Naive thymus-derived CD8-positive, alpha-beta T cell (primary cell): Measurements from ENCODE around the gene MACROD2. TPM values are rescaled to one million over a fixed set of nuclear protein-coding genes. Genes with fewer than 3 reads are reported as not detected.

Experiments
- ATAC-seq, 2 donors: fragments of 150-1000 bp; cut with Tn5 transposase in 1 of 2; sonication (Bioruptor Pico), chemical (Tn5 transposase) in 1 of 2; 1 replicate in 1 of 2; 2 replicates in 1 of 2; pipeline ENCODE4 v1.10.0; 2021; ENCODE audit warnings: mild to moderate bottlenecking in 2 of 2, moderate library complexity in 2 of 2
- POLR2A ChIA-PET: fragments of 350-600 bp; sonication (Branson Sonifier 250); formaldehyde crosslinking; loops from one replicate; lab custom pipeline; 2021; ENCODE audit warnings: antibody characterized with exemption; lab: Charles Lee
- DNase-seq, 10 donors: peaks; one replicate each; pipeline versions ENCODE4 v3.0.0 to v3.0.0-alpha.2; 2020 to 2022
- H3K27ac Mint-ChIP-seq, 10 donors: one replicate each; pipeline ENCODE4 v1.8.0; 2020 to 2022; ENCODE audit warnings: mild to moderate bottlenecking in 10 of 10, mixed read lengths in 10 of 10, moderate library complexity in 4 of 10, inconsistent platforms in 1 of 10
- H3K27me3 Mint-ChIP-seq, 5 donors: one replicate each; pipeline ENCODE4 v1.8.0; 2021 to 2022; ENCODE audit warnings: mixed read lengths in 5 of 5
- H3K36me3 Mint-ChIP-seq, 3 donors: one replicate each; pipeline ENCODE4 v1.8.0; 2020 to 2022; ENCODE audit warnings: mixed read lengths in 3 of 3, mild to moderate bottlenecking in 2 of 3, inconsistent platforms in 1 of 3
- H3K4me1 Mint-ChIP-seq, 4 donors: one replicate each; pipeline ENCODE4 v1.8.0; 2021 to 2022; ENCODE audit warnings: mixed read lengths in 4 of 4
- H3K4me3 Mint-ChIP-seq, 10 donors: one replicate each; pipeline ENCODE4 v1.8.0; 2020 to 2022; ENCODE audit warnings: mild to moderate bottlenecking in 10 of 10, mixed read lengths in 10 of 10, moderate library complexity in 6 of 10, inconsistent platforms in 1 of 10
- H3K9me3 Mint-ChIP-seq, 9 donors: one replicate each; pipeline ENCODE4 v1.8.0; 2020 to 2022; ENCODE audit warnings: mixed read lengths in 9 of 9, mild to moderate bottlenecking in 3 of 9, inconsistent platforms in 1 of 9, moderate library complexity in 1 of 9
- polyA plus RNA-seq, 3 donors: library from polyadenylated mRNA; unstranded; fragments of 300-500 nt; fragmentation: Illumina TruSeq; gene quantifications; one replicate each; pipeline ENCODE4 v1.2.3, GENCODE V29; 2021
- total RNA-seq, 8 experiments: library from RNA in 2 of 8; stranded (reverse) in 2 of 8; gene quantifications; one replicate each; pipeline ENCODE4 v1.2.3 and lab custom pipeline; 2021 to 2026

Gene MACROD2
- total and polyA plus RNA-seq, 5 experiments from 2014 or later = 0.18 to 1.1 (median 0.60) TPM; not detected in 2

GRCh38 chr20:14631011-14631410 is 635.7 kb downstream of the MACROD2 start:
- Mint-ChIP-seq H3K4me3 (no peak overlapping the region), H3K27me3 (no peaks in the 10 kb centered on the region), H3K9me3 (peaks cover 0 to 14% (median 0%) of the 10 kb centered on the region in 9 donors), H3K27ac (no peak overlapping the region), H3K4me1 (no peaks in the 10 kb centered on the region), H3K36me3 (no peaks in the 10 kb centered on the region)
- ATAC-seq (no peak), DNase-seq (no peak)
- POLR2A ChIA-PET = no interaction called here

- H3K36me3 Mint-ChIP-seq = no peaks in the 10 kb centered on the region
- H3K27me3 Mint-ChIP-seq = no peaks in the 10 kb centered on the region
- POLR2A ChIA-PET = no interaction called here
- H3K4me1 Mint-ChIP-seq = no peaks in the 10 kb centered on the region
- DNase-seq (no peak), ATAC-seq (no peak)
- H3K9me3 Mint-ChIP-seq = peaks cover 0 to 16% (median 0%) of the 10 kb centered on the region in 9 donors
- no peak overlapping the region for H3K4me3 Mint-ChIP-seq
- H3K27ac Mint-ChIP-seq = no peak overlapping the region
Measured at GRCh38 chr20:14632906-14633305, 637.6 kb downstream of the MACROD2 start.

GRCh38 chr20:14633507-14633906 is 638.2 kb downstream of the MACROD2 start:
- no peak overlapping the region for H3K27ac Mint-ChIP-seq
- no peaks in the 10 kb centered on the region for H3K27me3 Mint-ChIP-seq
- no peak for ATAC-seq
- no peak overlapping the region for H3K4me3 Mint-ChIP-seq
- peaks cover 0 to 16% (median 1%) of the 10 kb centered on the region in 9 donors for H3K9me3 Mint-ChIP-seq
- H3K36me3 Mint-ChIP-seq = no peaks in the 10 kb centered on the region
- H3K4me1 Mint-ChIP-seq = no peaks in the 10 kb centered on the region
- POLR2A ChIA-PET = no interaction called here
- DNase-seq = no peak

GRCh38 chr20:14634665-14635064 is 639.3 kb downstream of the MACROD2 start:
- DNase-seq (no peak), ATAC-seq (no peak)
- POLR2A ChIA-PET = no interaction called here
- no peak overlapping the region for H3K4me3 Mint-ChIP-seq
- no peaks in the 10 kb centered on the region for H3K36me3 Mint-ChIP-seq
- peaks cover 0 to 16% (median 2%) of the 10 kb centered on the region in 9 donors for H3K9me3 Mint-ChIP-seq
- H3K27ac Mint-ChIP-seq = no peak overlapping the region
- no peaks in the 10 kb centered on the region for H3K27me3 Mint-ChIP-seq
- no peaks in the 10 kb centered on the region for H3K4me1 Mint-ChIP-seq

GRCh38 chr20:14637441-14637840 is 642.1 kb downstream of the MACROD2 start:
- H3K4me3 Mint-ChIP-seq = no peak overlapping the region
- POLR2A ChIA-PET = no interaction called here
- H3K27me3 Mint-ChIP-seq = no peaks in the 10 kb centered on the region
- peaks cover 0 to 19% (median 5%) of the 10 kb centered on the region in 9 donors for H3K9me3 Mint-ChIP-seq
- ATAC-seq (no peak), DNase-seq (no peak)
- no peaks in the 10 kb centered on the region for H3K4me1 Mint-ChIP-seq
- no peak overlapping the region for H3K27ac Mint-ChIP-seq
- no peaks in the 10 kb centered on the region for H3K36me3 Mint-ChIP-seq

GRCh38 chr20:14643146-14643545 is 647.8 kb downstream of the MACROD2 start:
- Mint-ChIP-seq H3K27ac (no peak overlapping the region), H3K4me3 (no peak overlapping the region), H3K27me3 (no peaks in the 10 kb centered on the region), H3K36me3 (no peaks in the 10 kb centered on the region), H3K4me1 (no peaks in the 10 kb centered on the region), H3K9me3 (peaks cover 0 to 17% (median 3%) of the 10 kb centered on the region in 9 donors)
- POLR2A ChIA-PET = no interaction called here
- ATAC-seq = no peak
- DNase-seq = no peak

- DNase-seq (no peak), ATAC-seq (no peak)
- no peak overlapping the region for H3K4me3 Mint-ChIP-seq
- no peaks in the 10 kb centered on the region for H3K36me3 Mint-ChIP-seq
- H3K9me3 Mint-ChIP-seq = peaks cover 0 to 21% (median 3%) of the 10 kb centered on the region in 9 donors
- no peaks in the 10 kb centered on the region for H3K27me3 Mint-ChIP-seq
- H3K27ac Mint-ChIP-seq = no peak overlapping the region
- no peaks in the 10 kb centered on the region for H3K4me1 Mint-ChIP-seq
- POLR2A ChIA-PET = no interaction called here
Measured at GRCh38 chr20:14643556-14643955, 648.2 kb downstream of the MACROD2 start.

- no peak overlapping the region for H3K4me3 Mint-ChIP-seq
- no peak for ATAC-seq
- H3K4me1 Mint-ChIP-seq = no peaks in the 10 kb centered on the region
- no peaks in the 10 kb centered on the region for H3K36me3 Mint-ChIP-seq
- POLR2A ChIA-PET = no interaction called here
- no peak overlapping the region for H3K27ac Mint-ChIP-seq
- peaks cover 0 to 26% (median 3%) of the 10 kb centered on the region in 9 donors for H3K9me3 Mint-ChIP-seq
- no peaks in the 10 kb centered on the region for H3K27me3 Mint-ChIP-seq
- no peak for DNase-seq
Measured at GRCh38 chr20:14644306-14645097, 649.2 kb downstream of the MACROD2 start.

GRCh38 chr20:14647016-14647415 is 651.7 kb downstream of the MACROD2 start:
- ATAC-seq (no peak), DNase-seq (no peak)
- H3K36me3 Mint-ChIP-seq = no peaks in the 10 kb centered on the region
- no peak overlapping the region for H3K4me3 Mint-ChIP-seq
- H3K4me1 Mint-ChIP-seq = no peaks in the 10 kb centered on the region
- POLR2A ChIA-PET = no interaction called here
- H3K9me3 Mint-ChIP-seq = peaks cover 0 to 24% (median 2%) of the 10 kb centered on the region in 9 donors
- H3K27ac Mint-ChIP-seq = no peak overlapping the region
- H3K27me3 Mint-ChIP-seq = no peaks in the 10 kb centered on the region

GRCh38 chr20:14649662-14650061 is 654.3 kb downstream of the MACROD2 start:
- no peak for DNase-seq
- H3K27me3 Mint-ChIP-seq = no peaks in the 10 kb centered on the region
- POLR2A ChIA-PET = no interaction called here

GRCh38 chr20:14657266-14658005 is 662.1 kb downstream of the MACROD2 start:
- no peak for ATAC-seq
- no peak overlapping the region for H3K4me3 Mint-ChIP-seq
- DNase-seq = no peak
- H3K4me1 Mint-ChIP-seq = peaks cover 0 to 1% (median 0%) of the 10 kb centered on the region in 4 donors
- POLR2A ChIA-PET = no interaction called here
- H3K27me3 Mint-ChIP-seq = no peaks in the 10 kb centered on the region
- peaks cover 0 to 14% (median 8%) of the 10 kb centered on the region in 9 donors for H3K9me3 Mint-ChIP-seq
- no peak overlapping the region for H3K27ac Mint-ChIP-seq
- no peaks in the 10 kb centered on the region for H3K36me3 Mint-ChIP-seq

More at GRCh38 chr20:14649662-14650061, 654.3 kb downstream of the MACROD2 start:
- ATAC-seq = no peak
- no peaks in the 10 kb centered on the region for H3K4me1 Mint-ChIP-seq
- no peak overlapping the region for H3K27ac Mint-ChIP-seq
- peaks cover 0 to 23% (median 4%) of the 10 kb centered on the region in 9 donors for H3K9me3 Mint-ChIP-seq
- no peak overlapping the region for H3K4me3 Mint-ChIP-seq
- no peaks in the 10 kb centered on the region for H3K36me3 Mint-ChIP-seq

- Mint-ChIP-seq H3K27me3 (no peaks in the 10 kb centered on the region), H3K27ac (no peak overlapping the region), H3K36me3 (no peaks in the 10 kb centered on the region), H3K4me3 (no peak overlapping the region), H3K9me3 (peaks cover 0 to 13% (median 6%) of the 10 kb centered on the region in 9 donors), H3K4me1 (peaks cover 0 to 1% (median 0%) of the 10 kb centered on the region in 4 donors)
- POLR2A ChIA-PET = no interaction called here
- DNase-seq (no peak), ATAC-seq (no peak)
Measured at GRCh38 chr20:14664101-14664500, 668.8 kb downstream of the MACROD2 start.

GRCh38 chr20:14666696-14667095 is 671.4 kb downstream of the MACROD2 start:
- ATAC-seq = no peak
- H3K36me3 Mint-ChIP-seq = no peaks in the 10 kb centered on the region
- peaks cover 0 to 4% (median 0%) of the 10 kb centered on the region in 9 donors for H3K9me3 Mint-ChIP-seq
- H3K4me3 Mint-ChIP-seq = no peak overlapping the region
- no peaks in the 10 kb centered on the region for H3K27me3 Mint-ChIP-seq
- POLR2A ChIA-PET = no interaction called here
- H3K4me1 Mint-ChIP-seq = peaks cover 0 to 1% (median 0%) of the 10 kb centered on the region in 4 donors
- DNase-seq = no peak
- H3K27ac Mint-ChIP-seq = no peak overlapping the region
